ENCODE results near the gene CHODL. TPM values are rescaled to one million over a fixed set of nuclear protein-coding genes. Genes with fewer than 3 reads are reported as not detected.

CHODL gene, protein sequence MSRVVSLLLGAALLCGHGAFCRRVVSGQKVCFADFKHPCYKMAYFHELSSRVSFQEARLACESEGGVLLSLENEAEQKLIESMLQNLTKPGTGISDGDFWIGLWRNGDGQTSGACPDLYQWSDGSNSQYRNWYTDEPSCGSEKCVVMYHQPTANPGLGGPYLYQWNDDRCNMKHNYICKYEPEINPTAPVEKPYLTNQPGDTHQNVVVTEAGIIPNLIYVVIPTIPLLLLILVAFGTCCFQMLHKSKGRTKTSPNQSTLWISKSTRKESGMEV
- not detected in 2 replicates for total RNA-seq (2014; rRNA removed; shearing (Covaris generic))

DNA sequence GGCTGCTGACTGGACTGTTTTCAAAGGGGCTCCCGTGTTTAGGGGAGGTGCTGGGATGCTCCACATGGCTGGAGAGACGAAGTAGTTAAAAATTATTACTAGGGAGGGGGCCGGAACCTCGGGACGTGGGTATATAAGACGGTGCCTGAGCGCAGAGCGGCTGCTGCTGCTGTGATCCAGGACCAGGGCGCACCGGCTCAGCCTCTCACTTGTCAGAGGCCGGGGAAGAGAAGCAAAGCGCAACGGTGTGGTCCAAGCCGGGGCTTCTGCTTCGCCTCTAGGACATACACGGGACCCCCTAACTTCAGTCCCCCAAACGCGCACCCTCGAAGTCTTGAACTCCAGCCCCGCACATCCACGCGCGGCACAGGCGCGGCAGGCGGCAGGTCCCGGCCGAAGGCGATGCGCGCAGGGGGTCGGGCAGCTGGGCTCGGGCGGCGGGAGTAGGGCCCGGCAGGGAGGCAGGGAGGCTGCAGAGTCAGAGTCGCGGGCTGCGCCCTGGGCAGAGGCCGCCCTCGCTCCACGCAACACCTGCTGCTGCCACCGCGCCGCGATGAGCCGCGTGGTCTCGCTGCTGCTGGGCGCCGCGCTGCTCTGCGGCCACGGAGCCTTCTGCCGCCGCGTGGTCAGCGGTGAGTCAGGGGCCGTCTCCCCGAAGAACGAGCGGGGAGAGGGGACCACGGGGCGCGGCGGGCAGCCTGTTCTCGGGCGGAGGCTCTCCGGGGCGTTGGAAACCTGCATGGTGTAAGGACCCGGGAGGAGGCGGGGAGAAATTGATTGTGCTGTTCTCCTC, at the start of gene CHODL:
Gene CHODL, plus strand, starts transcription at position 163 of the 793 bp plus-strand sequence. Its CDS starts 391 bp downstream, at position 554.
- no peaks in the 10 kb centered on the region for H3K27me3 ChIP-seq
- H3K36me3 ChIP-seq: no peaks in the 10 kb centered on the region
- no peak for DNase-seq
- no peaks in the 10 kb centered on the region for H3K4me1 ChIP-seq
- H3K27ac ChIP-seq: no peak within 1 kb of the TSS
- no peak within 1 kb of the TSS for H3K4me3 ChIP-seq
- no peaks in the 10 kb centered on the region for H3K9me3 ChIP-seq (replicated peaks)

- Histone ChIP-seq H3K27me3 (no peaks in the 10 kb centered on the region), H3K4me1 (peaks cover 14% of the 10 kb centered on the region), H3K27ac (no peak overlapping the region), H3K36me3 (no peaks in the 10 kb centered on the region), H3K4me3 (no peak overlapping the region), H3K9me3 (replicated peaks) (no peaks in the 10 kb centered on the region)
- peak in 1 of 2 experiments; percentile 39 for DNase-seq
Observed at GRCh38 chr21:18204931-18205330, 39.7 kb upstream of the CHODL start.

GRCh38 chr21:18218331-18218730, 26.3 kb upstream of the CHODL start:
- Histone ChIP-seq H3K4me1 (no peaks in the 10 kb centered on the region), H3K9me3 (replicated peaks) (no peaks in the 10 kb centered on the region), H3K36me3 (no peaks in the 10 kb centered on the region), H3K27me3 (no peaks in the 10 kb centered on the region), H3K4me3 (no peak overlapping the region), H3K27ac (no peak overlapping the region)
- DNase-seq: no peak

- no peak overlapping the region for H3K27ac ChIP-seq
- H3K9me3 ChIP-seq (replicated peaks): no peaks in the 10 kb centered on the region
- H3K4me1 ChIP-seq: no peaks in the 10 kb centered on the region
- H3K27me3 ChIP-seq: no peaks in the 10 kb centered on the region
- H3K36me3 ChIP-seq: no peaks in the 10 kb centered on the region
- DNase-seq: no peak
- H3K4me3 ChIP-seq: no peak overlapping the region
Observed at GRCh38 chr21:18220498-18220897, 24.1 kb upstream of the CHODL start.

- Histone ChIP-seq H3K9me3 (replicated peaks) (no peaks in the 10 kb centered on the region), H3K4me3 (no peak overlapping the region), H3K27me3 (no peaks in the 10 kb centered on the region), H3K27ac (no peak overlapping the region), H3K4me1 (no peaks in the 10 kb centered on the region), H3K36me3 (no peaks in the 10 kb centered on the region)
- DNase-seq: peak; percentile 72 to 81
Observed at GRCh38 chr21:18222346-18222745, 22.3 kb upstream of the CHODL start.

DNA sequence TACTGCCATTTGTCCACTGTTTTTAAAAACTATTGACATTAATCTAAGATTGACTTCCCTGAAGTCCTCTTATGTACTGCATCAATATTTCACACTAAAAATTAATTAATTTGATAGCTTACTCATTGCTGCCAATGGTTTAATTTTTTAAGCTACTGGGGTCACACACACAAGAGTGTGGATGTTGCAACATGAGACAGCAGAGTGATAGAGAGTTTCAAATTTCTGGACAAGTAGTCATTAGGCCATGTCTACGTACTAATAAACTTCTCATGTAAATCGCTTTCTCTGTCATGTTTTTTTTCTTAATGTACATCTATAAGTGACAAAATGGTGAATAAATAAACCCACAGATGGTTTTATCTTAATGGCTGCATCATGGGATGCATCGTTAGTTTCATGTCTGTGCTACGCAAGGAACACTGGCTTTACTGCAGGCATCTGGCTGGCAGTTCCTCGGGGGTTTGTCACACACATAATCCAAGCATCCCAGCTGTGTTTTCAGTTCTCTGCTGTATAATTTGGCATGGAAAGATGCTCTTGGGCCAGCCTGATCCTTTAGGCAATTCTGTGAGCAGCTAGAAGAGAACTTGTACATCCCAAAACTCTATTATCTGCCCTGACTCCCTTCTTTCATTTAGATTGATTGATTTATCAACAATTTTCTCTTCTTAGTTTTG, 16.4 kb upstream of the CHODL start:
- no peaks in the 10 kb centered on the region for H3K9me3 ChIP-seq (replicated peaks)
- DNase-seq: peak; percentile 49 to 76
- H3K36me3 ChIP-seq: no peaks in the 10 kb centered on the region
- H3K4me1 ChIP-seq: peaks cover 10% of the 10 kb centered on the region; the same call in 1 of the 2 replicates
- H3K4me3 ChIP-seq: peak overlapping the region; percentile 33
- no peaks in the 10 kb centered on the region for H3K27me3 ChIP-seq
- H3K27ac ChIP-seq: peak overlapping the region; percentile 46

- no peaks in the 10 kb centered on the region for H3K36me3 ChIP-seq
- H3K4me3 ChIP-seq: no peak overlapping the region
- no peak for DNase-seq
- H3K27ac ChIP-seq: no peak overlapping the region
- H3K9me3 ChIP-seq (replicated peaks): no peaks in the 10 kb centered on the region
- H3K27me3 ChIP-seq: no peaks in the 10 kb centered on the region
- no peaks in the 10 kb centered on the region for H3K4me1 ChIP-seq
Observed at GRCh38 chr21:18235545-18235944, 9.1 kb upstream of the CHODL start.

DNA sequence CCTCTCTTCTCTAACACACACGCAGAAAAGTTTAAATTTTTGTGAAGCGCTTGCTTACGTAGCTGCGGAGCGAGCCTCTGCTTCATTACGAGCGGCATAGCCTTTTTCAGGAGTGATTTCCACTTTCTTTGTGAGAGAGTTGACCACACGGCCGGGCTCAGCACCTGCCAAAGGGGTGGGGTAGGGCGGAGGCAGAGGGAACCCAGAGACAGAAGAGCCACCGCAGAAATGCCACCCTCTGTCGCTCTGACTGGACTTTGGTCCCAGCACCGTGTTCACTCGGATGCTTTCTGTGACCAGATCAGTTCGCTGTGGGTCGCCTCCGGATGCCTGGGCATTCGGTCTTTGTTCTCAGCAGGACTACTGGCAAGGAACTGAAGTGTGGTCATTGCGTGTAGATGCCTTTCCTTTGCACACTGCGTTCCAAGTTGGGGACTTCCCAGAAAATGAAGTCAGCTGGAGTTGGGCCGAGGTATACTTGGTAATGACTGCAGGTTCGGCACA, 883 bp downstream of the CHODL start:
- H3K4me1 ChIP-seq: no peaks in the 10 kb centered on the region
- no peak overlapping the region for H3K4me3 ChIP-seq

GRCh38 chr21:18248171-18248570, 3.5 kb downstream of the CHODL start:
- Histone ChIP-seq H3K36me3 (no peaks in the 10 kb centered on the region), H3K9me3 (replicated peaks) (no peaks in the 10 kb centered on the region), H3K4me1 (peaks cover 6% of the 10 kb centered on the region), H3K27me3 (peaks cover 3% of the 10 kb centered on the region; the same call in 1 of the 2 replicates), H3K27ac (no peak overlapping the region), H3K4me3 (no peak overlapping the region)
- DNase-seq: no peak

More for the DNA sequence above, 883 bp downstream of the CHODL start:
- Histone ChIP-seq H3K27me3 (no peaks in the 10 kb centered on the region), H3K27ac (no peak overlapping the region), H3K36me3 (no peaks in the 10 kb centered on the region), H3K9me3 (replicated peaks) (no peaks in the 10 kb centered on the region)
- no peak for DNase-seq

DNA sequence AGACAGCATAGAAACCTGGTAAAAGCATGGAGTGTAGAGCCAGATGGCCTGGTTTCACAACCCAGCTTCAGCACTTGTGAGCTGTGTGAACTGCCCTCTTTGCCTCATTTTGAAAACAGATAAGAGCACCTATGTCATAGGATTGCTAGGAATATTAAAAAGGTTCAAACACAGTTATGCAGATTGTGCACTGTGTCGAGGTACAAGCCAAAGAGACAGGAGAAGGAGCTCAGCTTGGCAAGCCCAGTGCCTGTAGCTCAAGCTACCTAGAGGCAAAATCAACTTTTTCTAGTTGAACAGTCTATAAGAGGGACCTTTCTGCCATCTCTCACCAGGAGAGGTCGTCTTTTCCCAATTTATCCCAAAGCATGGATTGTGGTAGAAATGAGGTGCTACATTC, 5.0 kb downstream of the CHODL start:
- H3K27ac ChIP-seq: no peak overlapping the region
- peak in 1 of 2 experiments; percentile 21 for DNase-seq
- H3K4me3 ChIP-seq: no peak overlapping the region
- no peaks in the 10 kb centered on the region for H3K9me3 ChIP-seq (replicated peaks)
- no peaks in the 10 kb centered on the region for H3K36me3 ChIP-seq
- peaks cover 3% of the 10 kb centered on the region; the same call in 1 of the 2 replicates for H3K27me3 ChIP-seq
- peaks cover 6% of the 10 kb centered on the region for H3K4me1 ChIP-seq

- Histone ChIP-seq H3K4me1 (peaks cover 6% of the 10 kb centered on the region), H3K27me3 (peaks cover 3% of the 10 kb centered on the region; the same call in 1 of the 2 replicates), H3K27ac (no peak overlapping the region), H3K36me3 (no peaks in the 10 kb centered on the region), H3K9me3 (replicated peaks) (no peaks in the 10 kb centered on the region), H3K4me3 (no peak overlapping the region)
- DNase-seq: no peak
Observed at GRCh38 chr21:18251065-18251464, 6.4 kb downstream of the CHODL start.

DNA sequence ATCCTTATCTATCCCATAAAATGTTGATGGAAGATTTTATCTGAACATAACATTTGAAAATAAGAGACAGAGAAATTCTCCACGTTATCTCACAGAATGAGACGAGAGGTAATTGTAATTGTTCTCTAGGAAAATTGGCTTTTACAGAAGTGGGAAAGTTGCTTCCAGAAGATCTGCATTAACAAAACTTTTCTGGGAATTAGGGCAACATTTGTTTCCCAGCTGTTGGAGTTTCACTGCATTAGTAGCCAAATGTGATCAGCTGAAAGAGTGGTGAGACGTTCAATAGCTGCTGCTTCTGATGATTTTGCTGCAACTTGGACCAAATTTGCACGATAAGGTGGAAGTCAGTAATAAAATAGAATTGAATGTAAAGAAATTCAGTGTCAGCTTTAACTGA, 7.6 kb downstream of the CHODL start:
- peak in 1 of 2 experiments; percentile 32 for DNase-seq
- no peaks in the 10 kb centered on the region for H3K9me3 ChIP-seq (replicated peaks)
- peaks cover 3% of the 10 kb centered on the region; the same call in 1 of the 2 replicates for H3K27me3 ChIP-seq
- H3K4me1 ChIP-seq: peaks cover 6% of the 10 kb centered on the region
- no peak overlapping the region for H3K4me3 ChIP-seq
- no peak overlapping the region for H3K27ac ChIP-seq
- no peaks in the 10 kb centered on the region for H3K36me3 ChIP-seq

GRCh38 chr21:18252680-18253079, 8.0 kb downstream of the CHODL start:
- H3K9me3 ChIP-seq (replicated peaks): no peaks in the 10 kb centered on the region; the same call in 1 of the 2 replicates
- peaks cover 3% of the 10 kb centered on the region; the same call in 1 of the 2 replicates for H3K27me3 ChIP-seq
- H3K4me3 ChIP-seq: no peak overlapping the region
- no peak overlapping the region for H3K27ac ChIP-seq
- peaks cover 6% of the 10 kb centered on the region for H3K4me1 ChIP-seq
- no peaks in the 10 kb centered on the region for H3K36me3 ChIP-seq
- DNase-seq: peak in 1 of 2 experiments; percentile 21

GRCh38 chr21:18253221-18253620, 8.6 kb downstream of the CHODL start:
- no peak overlapping the region for H3K4me3 ChIP-seq
- no peak overlapping the region for H3K27ac ChIP-seq
- DNase-seq: no peak
- H3K27me3 ChIP-seq: peaks cover 3% of the 10 kb centered on the region; the same call in 1 of the 2 replicates
- no peaks in the 10 kb centered on the region for H3K36me3 ChIP-seq
- no peaks in the 10 kb centered on the region; the same call in 1 of the 2 replicates for H3K9me3 ChIP-seq (replicated peaks)
- peaks cover 6% of the 10 kb centered on the region for H3K4me1 ChIP-seq

Measured in SJCRH30 (cell line).